Frontal cortex (tissue), 4 donors: Measurements from ENCODE around the gene AACS. TPM values are rescaled to one million over a fixed set of nuclear protein-coding genes. Genes with fewer than 3 reads are reported as not detected.
A peak's percentile ranks its signal among the peaks of the same experiment; 100 is the strongest.
"Not testable (repeated sequence)": the region's sequence is repeated elsewhere in the genome, so short reads cannot be mapped to it uniquely, and the experiment has no call there.

Experiments
- DNase-seq, 2 donors: peaks; one replicate each; pipeline ENCODE4 v3.0.0; 2012; ENCODE audit warnings: low spot score in 2 of 2
- FAIRE-seq: peaks from 2 replicates; lab custom pipeline; 2012; peaks lifted over from hg19 to GRCh38; lab: Jason Lieb, UNC
- total RNA-seq: library from RNA; depleted of rRNA; stranded (reverse); fragments of >200 nt; gene quantifications from one replicate; pipeline ENCODE4 v1.2.3, GENCODE V29; 2014
- donor health status: control.
- donor health status: control.
- donor health status: control.

Gene AACS, protein sequence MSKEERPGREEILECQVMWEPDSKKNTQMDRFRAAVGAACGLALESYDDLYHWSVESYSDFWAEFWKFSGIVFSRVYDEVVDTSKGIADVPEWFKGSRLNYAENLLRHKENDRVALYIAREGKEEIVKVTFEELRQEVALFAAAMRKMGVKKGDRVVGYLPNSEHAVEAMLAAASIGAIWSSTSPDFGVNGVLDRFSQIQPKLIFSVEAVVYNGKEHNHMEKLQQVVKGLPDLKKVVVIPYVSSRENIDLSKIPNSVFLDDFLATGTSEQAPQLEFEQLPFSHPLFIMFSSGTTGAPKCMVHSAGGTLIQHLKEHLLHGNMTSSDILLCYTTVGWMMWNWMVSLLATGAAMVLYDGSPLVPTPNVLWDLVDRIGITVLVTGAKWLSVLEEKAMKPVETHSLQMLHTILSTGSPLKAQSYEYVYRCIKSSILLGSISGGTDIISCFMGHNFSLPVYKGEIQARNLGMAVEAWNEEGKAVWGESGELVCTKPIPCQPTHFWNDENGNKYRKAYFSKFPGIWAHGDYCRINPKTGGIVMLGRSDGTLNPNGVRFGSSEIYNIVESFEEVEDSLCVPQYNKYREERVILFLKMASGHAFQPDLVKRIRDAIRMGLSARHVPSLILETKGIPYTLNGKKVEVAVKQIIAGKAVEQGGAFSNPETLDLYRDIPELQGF
- total RNA-seq: 28.1 TPM

DNA sequence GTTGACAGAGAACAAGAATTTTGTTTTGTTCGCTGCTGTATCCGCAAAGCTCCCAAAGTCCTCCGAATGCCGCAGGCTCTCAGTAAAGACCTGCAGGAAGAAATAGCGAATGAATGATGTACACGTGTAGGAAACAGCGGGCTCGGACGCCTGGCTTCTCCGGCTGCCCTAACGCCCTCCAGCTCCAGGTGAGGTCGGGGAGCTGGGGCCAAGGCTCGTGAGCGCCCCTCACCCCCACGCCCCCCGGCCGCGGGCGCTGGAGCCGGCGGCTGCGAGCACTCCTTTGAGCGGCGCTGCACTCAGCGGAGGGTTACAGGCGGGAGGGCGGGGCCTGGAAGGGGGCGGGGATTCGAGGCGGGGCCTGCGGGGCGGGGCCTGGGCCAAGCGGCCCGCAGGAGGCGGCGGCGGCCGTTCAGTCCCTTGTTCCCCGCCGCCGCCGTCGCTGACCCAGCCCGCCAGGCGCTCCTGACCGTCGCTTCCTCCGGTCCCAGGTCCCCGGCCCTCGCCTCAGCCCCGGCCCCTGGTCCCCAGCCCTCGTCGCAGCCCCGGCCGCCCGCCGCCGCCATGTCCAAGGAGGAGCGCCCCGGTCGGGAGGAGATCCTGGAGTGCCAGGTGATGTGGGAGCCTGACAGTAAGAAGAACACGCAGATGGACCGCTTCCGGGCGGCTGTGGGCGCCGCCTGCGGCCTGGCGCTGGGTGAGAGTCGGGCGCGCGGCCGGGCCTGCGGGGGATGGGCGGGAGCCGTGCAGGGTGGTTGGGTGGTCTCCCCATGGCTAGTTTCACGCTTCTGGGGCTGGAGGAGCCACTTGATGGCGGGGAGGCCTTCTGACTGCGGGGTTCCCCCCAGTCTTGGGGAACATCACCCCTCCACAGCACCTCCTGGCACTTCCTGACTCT lies at the start of gene AACS:
Gene AACS (plus strand): TSS at position 415 of the 898 bp plus-strand sequence. CDS start 150 bp downstream, at position 565.
- DNase-seq (peak; percentile 93 to 96), FAIRE-seq (no peak)

GRCh38 chr12:125015680-125016310 lies 49.4 kb upstream of the AACS start:
- DNase-seq: peak; percentile 41 to 44
- FAIRE-seq: no peak

- no peak for FAIRE-seq
Measured at GRCh38 chr12:125017801-125018200, 47.4 kb upstream of the AACS start.

DNA sequence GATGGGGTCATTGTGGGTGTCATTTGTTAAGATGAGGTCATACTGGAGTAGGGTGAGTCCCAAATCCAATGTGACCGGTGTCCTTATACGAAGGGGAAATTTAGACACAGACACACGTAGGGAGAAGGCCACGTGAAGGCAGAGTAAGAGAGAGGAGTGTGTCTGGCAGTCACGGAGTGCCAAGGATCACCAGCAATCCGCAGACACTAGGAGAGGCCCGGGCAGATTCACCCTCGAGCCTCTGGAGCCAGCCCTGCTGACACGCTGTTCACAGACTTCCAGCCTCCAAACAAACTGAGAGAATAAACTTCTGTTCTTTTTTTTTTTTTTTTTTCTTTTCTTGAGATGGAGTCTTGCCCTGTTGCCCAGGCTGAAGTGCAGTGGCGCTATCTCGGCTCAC lies 46.9 kb upstream of the AACS start:
- no peak for FAIRE-seq
- no peak for DNase-seq

More at GRCh38 chr12:125017801-125018200, 47.4 kb upstream of the AACS start:
- no peak for DNase-seq

GRCh38 chr12:125021096-125021495 lies 44.1 kb upstream of the AACS start:
- FAIRE-seq: no peak
- no peak for DNase-seq

GRCh38 chr12:125021771-125022170 lies 43.5 kb upstream of the AACS start:
- no peak for DNase-seq

GRCh38 chr12:125023065-125023464 lies 42.2 kb upstream of the AACS start:
- DNase-seq (no peak), FAIRE-seq (no peak)

More at GRCh38 chr12:125021771-125022170, 43.5 kb upstream of the AACS start:
- FAIRE-seq: no peak

DNA sequence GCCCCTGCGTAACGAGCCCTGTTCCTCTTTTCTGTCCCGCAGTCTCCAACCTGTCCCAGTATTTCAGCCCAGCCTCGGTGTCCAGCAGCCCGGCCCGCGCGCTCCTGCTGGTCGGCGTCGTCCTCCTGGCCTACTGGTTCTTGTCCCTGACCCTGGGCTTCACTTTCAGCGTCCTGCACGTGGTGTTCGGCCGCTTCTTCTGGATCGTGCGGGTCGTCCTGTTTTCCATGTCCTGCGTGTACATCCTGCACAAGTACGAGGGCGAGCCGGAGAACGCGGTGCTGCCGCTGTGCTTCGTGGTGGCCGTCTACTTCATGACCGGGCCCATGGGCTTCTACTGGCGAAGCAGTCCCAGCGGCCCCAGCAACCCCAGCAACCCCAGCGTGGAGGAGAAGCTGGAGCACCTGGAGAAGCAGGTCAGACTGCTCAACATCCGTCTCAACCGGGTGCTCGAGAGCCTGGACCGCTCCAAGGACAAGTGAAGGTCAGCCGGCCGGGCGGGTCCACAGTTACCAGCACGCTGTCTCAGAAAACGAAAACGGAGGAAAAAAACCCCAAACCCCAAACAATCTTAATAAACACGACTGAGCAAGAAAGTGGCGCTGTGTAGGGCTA lies 40.2 kb upstream of the AACS start:
- no peak for FAIRE-seq
- no peak for DNase-seq

- no peak for FAIRE-seq
- DNase-seq: no peak
Measured at GRCh38 chr12:125025606-125026235, 39.5 kb upstream of the AACS start.

- DNase-seq: no peak
Measured at GRCh38 chr12:125028106-125028505, 37.1 kb upstream of the AACS start.

GRCh38 chr12:125029761-125030358 lies 35.4 kb upstream of the AACS start:
- DNase-seq: no peak
- no peak for FAIRE-seq

More at GRCh38 chr12:125028106-125028505, 37.1 kb upstream of the AACS start:
- no peak for FAIRE-seq

- FAIRE-seq, DNase-seq: not testable (repeated sequence)
Measured at GRCh38 chr12:125031471-125031870, 33.8 kb upstream of the AACS start.

DNA sequence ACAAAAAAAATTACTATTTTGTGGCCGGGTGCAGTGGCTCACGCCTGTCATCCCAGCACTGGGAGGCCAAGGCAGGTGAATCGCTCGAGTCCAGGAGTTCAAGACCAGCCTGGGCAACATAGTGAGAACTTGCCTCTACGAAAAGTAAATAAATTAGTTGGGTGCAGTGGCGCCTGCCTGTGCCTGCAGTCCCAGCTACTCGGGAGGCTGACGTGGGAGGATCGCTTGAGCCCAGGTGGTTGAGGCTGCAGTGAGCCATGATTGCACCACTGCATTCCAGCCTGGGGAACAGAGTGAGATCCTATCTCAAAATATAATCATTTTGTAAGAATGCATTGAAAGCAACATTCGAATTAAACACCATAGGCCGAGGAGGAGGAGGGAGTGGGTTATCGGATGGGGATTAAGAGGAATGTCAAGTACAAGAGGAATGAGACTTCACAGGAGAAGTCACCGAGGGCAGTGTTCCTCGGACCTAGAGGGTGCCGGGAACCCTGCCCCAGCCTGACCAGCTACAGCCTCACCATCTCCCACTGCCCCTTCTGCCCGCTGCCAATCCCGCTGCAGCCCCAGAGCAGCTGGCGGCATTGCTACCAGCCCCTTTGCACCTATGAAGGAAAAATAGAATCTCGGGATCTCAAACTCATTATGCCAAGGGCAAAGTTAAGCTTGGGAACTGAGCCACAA lies 32.6 kb upstream of the AACS start:
- DNase-seq (no peak), FAIRE-seq (no peak)

DNA sequence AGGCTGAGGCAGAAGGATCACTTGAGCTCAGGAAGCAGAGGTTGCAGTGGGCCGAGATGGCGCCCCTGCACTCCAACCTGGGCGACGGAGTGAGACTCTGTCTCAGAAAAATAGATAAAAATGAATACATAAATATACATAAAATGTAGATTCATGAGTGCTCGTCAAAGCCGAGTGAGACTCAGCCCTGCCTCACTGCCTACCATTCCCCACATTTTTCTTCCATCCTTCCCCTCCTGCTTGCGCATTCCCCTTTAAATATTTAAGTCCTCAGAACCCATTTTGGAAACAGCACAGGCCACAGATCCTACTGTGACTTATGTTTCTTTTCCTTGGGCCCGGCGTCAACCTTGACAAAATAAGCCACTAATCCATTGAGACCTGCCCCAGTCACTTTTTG lies 31.9 kb upstream of the AACS start:
- DNase-seq (no peak), FAIRE-seq (no peak)

- FAIRE-seq (no peak), DNase-seq (no peak)
Measured at GRCh38 chr12:125038976-125039625, 26.1 kb upstream of the AACS start.

DNA sequence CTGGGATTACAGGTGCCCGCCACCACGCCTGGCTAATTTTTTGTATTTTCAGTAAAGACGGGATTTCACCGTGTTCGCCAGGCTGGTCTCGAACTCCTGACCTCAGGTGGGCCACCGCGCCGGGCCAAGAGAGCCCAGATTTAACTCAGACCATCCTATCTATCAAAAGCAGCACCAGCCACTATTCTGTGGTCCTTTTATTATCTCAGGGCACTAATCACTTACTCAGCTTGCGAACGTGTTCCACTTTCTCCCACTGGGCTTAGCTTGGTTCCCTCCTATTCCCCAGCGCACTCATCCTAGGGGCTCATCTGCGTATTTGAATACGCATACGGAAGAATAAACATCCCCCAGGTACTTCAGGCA lies 16.2 kb upstream of the AACS start:
- no peak for DNase-seq
- no peak for FAIRE-seq

GRCh38 chr12:125050446-125050845 lies 14.8 kb upstream of the AACS start:
- no peak for FAIRE-seq
- DNase-seq: no peak
